Measurements from ENCODE around the gene RBPJ. TPM values are rescaled to one million over a fixed set of nuclear protein-coding genes. Genes with fewer than 3 reads are reported as not detected.

The RBPJ gene
- total and polyA plus RNA-seq, 2 donors = 39.5 to 185 TPM

DNA sequence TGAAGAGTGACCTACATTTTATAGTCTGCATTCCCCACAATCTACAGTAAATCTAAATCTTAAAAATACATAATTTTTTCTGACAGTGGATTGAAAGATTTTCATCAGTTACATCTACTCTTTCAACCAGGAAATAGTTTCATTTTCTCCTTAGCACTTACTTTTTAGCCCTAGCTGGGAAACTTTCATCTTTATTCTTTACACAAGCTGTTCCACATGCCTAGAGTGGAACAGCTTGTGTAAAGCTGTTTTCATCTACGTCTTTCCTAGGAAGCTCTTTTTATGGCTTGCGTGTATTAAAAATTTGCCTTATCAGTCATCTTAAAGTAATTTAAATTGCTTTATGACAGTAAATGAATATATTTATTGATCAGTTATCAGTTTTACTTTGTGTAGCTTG lies 40.5 kb downstream of the RBPJ start:
- Histone ChIP-seq H3K4me3 (ENCODE audit: low read depth, low read length) (no peak overlapping the region), H3K27ac (ENCODE audit: low read depth) (no peak overlapping the region), H3K36me3 (ENCODE audit: insufficient read depth) (no peaks in the 10 kb centered on the region), H3K4me1 (ENCODE audit: insufficient read depth) (peaks cover 2% of the 10 kb centered on the region)
- WGBS = 70% methylated on average over 2 of the region's 2 CpGs
- DNase-seq (ENCODE audit: extremely low spot score) = no peak

DNA sequence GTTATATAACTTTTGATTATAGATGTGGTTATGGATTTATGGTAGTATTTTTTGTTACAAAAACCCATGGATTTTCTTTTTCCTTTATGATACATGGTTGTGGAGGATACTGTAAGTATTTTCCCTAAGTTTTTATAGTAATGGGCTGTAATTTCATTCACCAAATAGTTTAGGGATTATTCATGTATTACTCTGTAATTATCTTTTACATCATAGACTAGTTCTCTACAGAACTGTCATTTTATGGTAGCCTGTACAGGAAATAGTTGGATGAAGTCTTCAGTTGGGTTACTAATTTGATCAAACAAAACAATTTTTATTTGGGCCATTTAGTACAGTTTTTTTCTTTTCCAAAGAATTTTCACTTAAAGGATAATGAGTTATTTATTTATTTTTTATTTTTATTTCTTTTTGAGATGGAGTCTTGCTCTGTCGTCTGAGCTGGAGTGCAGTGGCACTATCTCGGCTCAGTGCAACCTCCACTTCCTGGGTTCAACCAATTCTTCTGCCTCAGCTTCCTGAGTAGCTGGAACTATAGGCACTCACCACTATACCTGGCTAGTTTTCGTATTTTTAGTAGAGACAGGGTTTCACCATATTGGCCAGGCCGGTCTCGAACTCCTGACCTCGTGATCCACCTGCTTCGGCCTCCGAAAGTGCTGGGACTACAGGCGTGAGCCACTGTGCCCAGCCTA lies 42.1 kb downstream of the RBPJ start:
- H3K36me3 ChIP-seq (ENCODE audit: insufficient read depth) = no peaks in the 10 kb centered on the region
- no peak overlapping the region for H3K27ac ChIP-seq (ENCODE audit: low read depth)
- no peak for DNase-seq (ENCODE audit: extremely low spot score)
- no peak overlapping the region for H3K4me3 ChIP-seq (ENCODE audit: low read depth, low read length)
- 97% methylated on average over 9 of the region's 9 CpGs for WGBS
- peaks cover 2% of the 10 kb centered on the region for H3K4me1 ChIP-seq (ENCODE audit: insufficient read depth)

DNA sequence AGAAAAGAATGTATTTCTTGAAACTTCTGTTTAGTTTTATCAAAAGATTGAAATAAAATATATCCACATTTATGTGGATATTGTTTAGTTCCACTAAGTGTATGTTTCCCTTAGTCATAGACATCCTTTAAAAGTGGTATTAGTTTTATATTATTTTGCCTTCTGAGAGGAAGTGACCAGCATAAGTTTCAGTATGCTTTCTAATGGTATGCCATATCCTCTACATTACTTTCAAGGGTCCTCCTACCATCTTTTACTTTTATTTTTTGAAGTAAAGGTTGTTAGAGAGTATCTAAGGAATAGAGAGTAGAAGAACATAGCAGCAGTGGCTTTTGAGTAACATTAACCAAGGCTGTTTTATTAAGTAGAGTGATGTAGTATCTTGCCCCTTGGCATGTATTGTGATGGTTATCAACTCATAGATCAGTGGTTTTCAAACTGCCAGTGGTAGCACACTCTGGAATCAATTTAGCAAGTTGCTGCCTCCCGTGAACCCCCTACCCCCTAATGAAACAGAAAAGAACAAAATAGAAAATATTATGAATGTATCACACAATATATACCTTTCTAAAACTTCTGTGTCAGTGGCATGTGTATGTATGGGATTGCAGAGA lies 44.8 kb downstream of the RBPJ start:
- no peaks in the 10 kb centered on the region for H3K36me3 ChIP-seq (ENCODE audit: insufficient read depth)
- peaks cover 2% of the 10 kb centered on the region for H3K4me1 ChIP-seq (ENCODE audit: insufficient read depth)
- DNase-seq (ENCODE audit: extremely low spot score) = no peak
- 81% methylated on average over 1 of the region's 1 CpG for WGBS
- H3K4me3 ChIP-seq (ENCODE audit: low read depth, low read length) = no peak overlapping the region
- no peak overlapping the region for H3K27ac ChIP-seq (ENCODE audit: low read depth)

DNA sequence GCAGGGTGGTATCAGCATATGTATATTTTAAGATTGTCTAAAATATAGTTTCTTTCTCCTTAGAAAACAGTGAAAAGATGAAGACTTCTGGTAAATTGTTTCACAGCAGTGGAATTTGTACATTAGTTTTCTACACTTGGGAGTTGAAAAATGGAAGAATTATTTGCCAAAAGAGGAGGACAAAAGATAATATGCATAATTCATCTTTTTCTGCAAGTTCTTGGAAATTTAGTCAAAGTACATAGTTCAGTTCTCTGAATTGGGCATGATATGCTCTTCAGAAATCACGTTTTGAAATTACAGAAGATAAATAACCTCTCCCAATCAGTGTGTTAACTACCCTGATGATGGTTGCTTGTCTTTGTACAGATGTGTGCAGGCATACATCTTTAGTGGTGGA lies 47.0 kb downstream of the RBPJ start:
- no peak for DNase-seq (ENCODE audit: extremely low spot score)
- Histone ChIP-seq H3K4me3 (ENCODE audit: low read depth, low read length) (no peak overlapping the region), H3K36me3 (ENCODE audit: insufficient read depth) (no peaks in the 10 kb centered on the region), H3K27ac (ENCODE audit: low read depth) (no peak overlapping the region), H3K4me1 (ENCODE audit: insufficient read depth) (no peaks in the 10 kb centered on the region)
- 51% methylated on average over 1 of the region's 1 CpG for WGBS

DNA sequence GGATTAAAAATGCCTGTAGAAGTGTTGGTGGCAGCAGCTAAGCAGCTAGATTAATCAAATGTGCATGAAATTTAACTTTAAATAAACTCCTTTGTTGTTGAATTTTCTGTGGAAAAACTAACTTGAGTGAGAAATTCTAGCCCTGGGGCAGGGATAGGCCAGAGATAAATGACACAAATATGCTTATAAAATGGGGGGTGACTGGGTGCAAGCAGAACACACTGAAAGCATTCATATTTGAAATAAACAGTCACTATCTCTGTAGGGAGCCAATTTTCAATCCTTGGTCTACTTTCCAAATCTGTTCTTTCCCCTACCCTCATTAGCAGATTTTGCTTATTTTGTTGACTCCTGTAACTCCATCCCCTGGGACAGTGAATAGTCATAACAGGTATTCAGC lies 47.9 kb downstream of the RBPJ start:
- DNase-seq (ENCODE audit: extremely low spot score) = no peak
- H3K4me3 ChIP-seq (ENCODE audit: low read depth, low read length) = no peak overlapping the region
- H3K27ac ChIP-seq (ENCODE audit: low read depth) = no peak overlapping the region
- H3K4me1 ChIP-seq (ENCODE audit: insufficient read depth) = no peaks in the 10 kb centered on the region
- no peaks in the 10 kb centered on the region for H3K36me3 ChIP-seq (ENCODE audit: insufficient read depth)

DNA sequence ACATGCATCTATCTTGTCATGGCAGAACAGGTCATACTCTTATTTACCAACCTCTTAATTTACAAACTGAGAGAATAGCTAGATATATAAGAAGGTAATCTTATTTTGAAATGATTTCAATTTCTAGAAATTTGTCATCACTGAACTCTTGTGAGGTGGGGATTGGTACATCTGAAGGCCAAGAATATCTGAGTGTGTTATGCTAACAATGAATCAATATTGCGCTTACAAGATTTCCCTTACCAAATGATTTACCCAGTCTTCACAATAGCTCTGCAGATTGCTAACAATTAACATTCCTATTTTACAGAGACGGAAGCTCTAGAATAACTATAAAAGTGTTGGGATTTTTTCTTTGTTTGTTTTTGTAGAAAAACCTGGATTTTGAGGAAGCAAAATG lies 48.3 kb downstream of the RBPJ start:
- DNase-seq (ENCODE audit: extremely low spot score) = no peak
- H3K4me1 ChIP-seq (ENCODE audit: insufficient read depth) = no peaks in the 10 kb centered on the region
- H3K27ac ChIP-seq (ENCODE audit: low read depth) = no peak overlapping the region
- H3K36me3 ChIP-seq (ENCODE audit: insufficient read depth) = no peaks in the 10 kb centered on the region
- no peak overlapping the region for H3K4me3 ChIP-seq (ENCODE audit: low read depth, low read length)
- WGBS = 92% methylated on average over 2 of the region's 2 CpGs

DNA sequence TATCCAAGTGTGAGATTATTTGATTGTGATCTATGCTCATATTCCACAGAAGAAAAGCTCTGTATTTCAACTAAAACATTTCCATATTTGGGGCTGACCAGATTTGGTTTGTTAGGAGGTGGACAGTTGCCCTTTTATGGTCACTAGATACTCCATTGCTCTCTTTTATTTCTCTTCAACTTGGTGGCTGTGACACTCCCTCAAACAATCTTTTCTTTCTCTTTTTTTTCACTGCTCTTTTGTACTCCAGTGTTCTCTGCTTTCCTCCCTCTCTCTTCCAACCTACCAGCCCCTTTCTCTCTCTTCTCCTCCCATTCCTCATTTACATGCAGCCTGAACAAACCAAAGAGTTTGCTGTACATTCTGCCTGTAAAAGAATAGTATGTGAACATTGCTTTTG lies 48.8 kb downstream of the RBPJ start:
- Histone ChIP-seq H3K4me3 (ENCODE audit: low read depth, low read length) (no peak overlapping the region), H3K27ac (ENCODE audit: low read depth) (no peak overlapping the region), H3K4me1 (ENCODE audit: insufficient read depth) (no peaks in the 10 kb centered on the region), H3K36me3 (ENCODE audit: insufficient read depth) (no peaks in the 10 kb centered on the region)
- no peak for DNase-seq (ENCODE audit: extremely low spot score)

DNA sequence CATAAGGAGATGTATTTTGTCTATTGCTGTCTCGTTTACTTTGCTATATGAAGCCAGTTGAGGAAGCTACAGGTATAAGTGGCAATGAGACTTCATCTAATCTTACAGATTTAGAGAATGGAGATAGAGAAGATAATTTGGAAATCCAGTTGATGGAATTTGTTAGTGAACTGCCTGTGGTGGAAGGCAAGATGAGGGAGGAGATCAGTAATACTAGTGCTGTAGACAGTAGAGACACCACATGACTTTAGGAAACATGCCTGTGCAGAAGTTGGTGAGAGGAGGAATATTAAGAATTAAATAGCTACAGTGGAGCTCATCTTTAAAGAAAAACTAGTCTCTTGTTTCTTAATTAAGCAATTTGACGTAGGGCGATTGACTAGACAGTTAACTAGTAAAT lies 51.3 kb downstream of the RBPJ start:
- 97% methylated on average over 3 of the region's 3 CpGs for WGBS
- no peaks in the 10 kb centered on the region for H3K4me1 ChIP-seq (ENCODE audit: insufficient read depth)
- DNase-seq (ENCODE audit: extremely low spot score) = no peak
- no peak overlapping the region for H3K4me3 ChIP-seq (ENCODE audit: low read depth, low read length)
- no peaks in the 10 kb centered on the region for H3K36me3 ChIP-seq (ENCODE audit: insufficient read depth)
- H3K27ac ChIP-seq (ENCODE audit: low read depth) = no peak overlapping the region

DNA sequence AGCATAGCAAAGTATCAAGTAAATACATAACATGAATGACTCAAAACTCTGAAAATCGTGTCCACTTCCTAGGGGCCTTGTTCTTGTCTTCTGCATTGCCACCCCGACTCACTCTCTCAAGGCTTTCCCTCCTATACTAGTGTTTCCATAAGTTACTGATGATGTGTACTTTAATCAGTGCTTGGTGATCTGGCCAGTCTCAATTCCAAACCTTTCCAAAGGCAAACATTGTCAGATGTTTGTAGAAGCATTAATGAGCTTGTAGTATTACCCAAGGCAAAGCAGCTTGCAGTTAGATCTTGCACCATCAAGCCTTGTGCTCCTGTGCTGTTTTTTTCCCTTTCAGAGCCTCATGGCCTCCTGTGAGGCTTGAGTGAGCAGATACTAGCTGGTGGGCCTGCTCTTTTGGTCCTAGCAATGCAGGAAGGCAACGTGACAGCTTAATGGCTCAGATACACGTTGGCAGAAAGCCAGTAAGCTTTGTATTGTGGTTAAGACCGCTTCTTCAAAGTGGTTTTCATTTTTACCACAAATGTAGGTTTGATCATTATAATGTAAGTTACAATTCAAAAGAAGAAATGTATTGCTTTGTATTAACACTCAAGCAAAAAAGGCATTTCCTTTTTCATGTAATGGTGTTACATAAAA lies 51.8 kb downstream of the RBPJ start:
- Histone ChIP-seq H3K27ac (ENCODE audit: low read depth) (no peak overlapping the region), H3K36me3 (ENCODE audit: insufficient read depth) (no peaks in the 10 kb centered on the region), H3K4me1 (ENCODE audit: insufficient read depth) (no peaks in the 10 kb centered on the region), H3K4me3 (ENCODE audit: low read depth, low read length) (no peak overlapping the region)
- DNase-seq (ENCODE audit: extremely low spot score) = peak; percentile 13
- WGBS = 34% methylated on average over 5 of the region's 5 CpGs

DNA sequence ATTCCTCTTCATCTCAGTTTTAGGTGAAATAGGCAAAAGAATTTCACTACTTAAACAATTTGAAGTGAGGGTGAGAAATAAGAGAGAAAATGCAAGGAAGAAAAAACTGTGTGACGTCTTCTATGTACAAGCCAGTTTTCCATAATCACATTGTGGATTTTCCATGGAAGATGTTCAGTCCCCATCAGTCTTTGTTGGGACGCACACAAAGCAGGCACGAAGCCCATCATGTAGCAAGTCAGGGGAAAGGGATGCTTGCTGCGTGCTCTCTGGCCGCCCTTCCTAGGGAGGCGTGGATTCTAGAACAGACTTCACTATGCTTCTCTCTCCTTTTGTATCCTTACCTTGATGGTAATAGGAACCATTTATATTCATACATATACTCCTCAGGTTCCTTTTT lies 54.7 kb downstream of the RBPJ start:
- no peaks in the 10 kb centered on the region for H3K4me1 ChIP-seq (ENCODE audit: insufficient read depth)
- DNase-seq (ENCODE audit: extremely low spot score) = no peak
- no peak overlapping the region for H3K27ac ChIP-seq (ENCODE audit: low read depth)
- peaks cover 2% of the 10 kb centered on the region for H3K36me3 ChIP-seq (ENCODE audit: insufficient read depth)
- H3K4me3 ChIP-seq (ENCODE audit: low read depth, low read length) = no peak overlapping the region
- 87% methylated on average over 6 of the region's 6 CpGs for WGBS

DNA sequence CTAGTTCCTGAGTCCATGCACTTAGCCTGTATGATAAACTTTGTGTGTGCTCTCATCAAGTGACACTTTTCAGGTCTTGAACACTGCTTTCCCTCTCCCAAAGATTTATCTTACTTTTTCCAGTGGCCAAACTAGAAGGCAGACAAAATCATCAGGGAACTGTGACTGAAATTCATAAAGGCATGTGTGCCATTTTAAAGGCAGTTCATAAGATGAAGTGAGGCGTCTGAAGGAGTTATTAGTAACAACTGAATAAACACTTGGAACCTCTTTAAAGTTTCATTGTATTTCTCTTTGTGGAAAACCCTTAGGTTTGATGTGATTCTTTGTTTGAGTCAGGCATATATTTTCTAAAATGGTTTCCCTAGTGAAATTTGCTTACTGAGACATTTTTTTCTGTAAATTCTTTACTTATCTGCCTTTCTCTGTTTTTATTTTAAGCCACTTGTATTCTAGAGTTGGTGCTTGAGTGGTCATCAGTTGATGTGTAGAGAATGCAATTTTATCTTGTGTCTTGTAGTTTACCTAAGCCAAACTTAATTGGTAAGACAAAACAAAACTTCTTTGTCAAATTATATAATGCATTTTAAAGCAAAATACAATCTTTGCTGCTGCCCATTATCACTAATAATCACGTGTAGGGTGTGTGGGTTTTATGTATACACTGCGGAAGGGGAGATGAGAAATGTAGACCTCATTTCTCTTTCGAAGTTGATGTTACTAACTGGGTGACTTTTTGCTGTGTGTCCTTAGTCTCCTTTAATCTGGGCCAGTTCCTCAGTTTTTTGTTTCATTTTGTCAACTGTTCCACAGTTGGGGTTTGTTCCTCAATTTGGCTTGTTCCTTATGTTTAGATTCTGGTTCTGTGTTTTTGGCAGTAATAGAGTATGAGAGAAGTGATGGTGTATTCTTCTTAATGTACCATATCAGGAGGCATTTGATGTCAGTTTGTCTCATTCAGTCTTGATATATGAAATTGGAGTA lies 56.8 kb downstream of the RBPJ start:
- no peaks in the 10 kb centered on the region for H3K4me1 ChIP-seq (ENCODE audit: insufficient read depth)
- H3K36me3 ChIP-seq (ENCODE audit: insufficient read depth) = peaks cover 2% of the 10 kb centered on the region
- DNase-seq (ENCODE audit: extremely low spot score) = no peak
- H3K4me3 ChIP-seq (ENCODE audit: low read depth, low read length) = no peak overlapping the region
- H3K27ac ChIP-seq (ENCODE audit: low read depth) = no peak overlapping the region
- WGBS = 72% methylated on average over 4 of the region's 4 CpGs

DNA sequence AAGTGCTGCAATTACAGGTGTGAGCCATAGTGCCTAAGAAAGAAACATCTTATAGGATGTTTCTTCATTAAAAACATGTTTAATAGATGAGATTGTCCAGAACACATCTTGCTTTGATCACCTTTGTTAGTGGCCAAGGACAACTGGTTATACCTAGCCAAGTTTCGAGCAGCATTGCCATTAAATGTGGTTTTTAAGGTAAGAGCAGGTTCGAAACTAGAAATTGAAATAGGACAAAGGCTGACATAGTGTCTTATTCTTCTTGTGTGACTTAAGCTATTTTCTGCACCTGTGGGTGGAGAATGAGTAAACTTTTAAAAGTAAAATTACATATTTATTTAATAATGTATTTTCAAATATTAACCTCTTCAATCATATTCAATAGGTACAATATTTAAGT lies 59.0 kb downstream of the RBPJ start:
- no peaks in the 10 kb centered on the region for H3K4me1 ChIP-seq (ENCODE audit: insufficient read depth)
- 96% methylated on average over 2 of the region's 2 CpGs for WGBS
- H3K27ac ChIP-seq (ENCODE audit: low read depth) = no peak overlapping the region
- peaks cover 2% of the 10 kb centered on the region for H3K36me3 ChIP-seq (ENCODE audit: insufficient read depth)
- no peak for DNase-seq (ENCODE audit: extremely low spot score)
- no peak overlapping the region for H3K4me3 ChIP-seq (ENCODE audit: low read depth, low read length)

DNA sequence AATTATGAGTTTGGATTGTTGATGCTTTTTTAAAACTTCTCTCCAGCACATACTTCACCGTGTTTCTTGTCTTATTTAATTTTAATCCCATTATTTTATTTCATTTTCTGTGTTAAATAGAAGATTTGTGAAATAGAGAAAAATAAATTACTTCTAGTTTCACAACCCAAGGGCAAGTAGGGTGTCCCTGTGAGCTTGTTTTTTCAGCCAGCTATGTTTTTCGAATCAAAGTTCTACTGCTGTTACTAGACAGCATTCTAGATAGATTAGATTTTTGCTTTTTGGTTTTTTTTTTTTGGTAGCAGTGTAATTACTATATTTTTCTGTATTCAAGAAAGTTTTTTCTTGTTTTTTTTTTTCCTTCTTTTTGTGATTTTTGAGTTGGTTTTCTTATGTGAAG lies 59.9 kb downstream of the RBPJ start:
- H3K4me1 ChIP-seq (ENCODE audit: insufficient read depth) = no peaks in the 10 kb centered on the region
- no peak for DNase-seq (ENCODE audit: extremely low spot score)
- H3K27ac ChIP-seq (ENCODE audit: low read depth) = no peak overlapping the region
- H3K36me3 ChIP-seq (ENCODE audit: insufficient read depth) = peaks cover 2% of the 10 kb centered on the region
- WGBS = 76% methylated on average over 2 of the region's 2 CpGs
- no peak overlapping the region for H3K4me3 ChIP-seq (ENCODE audit: low read depth, low read length)

Measured in urinary bladder (tissue), 4 donors.